Brain microvascular endothelial cell (primary cell): ENCODE data around the gene CAMTA1.

Experiments
- DNase-seq: peaks from one replicate; pipeline ENCODE4 v3.0.0-alpha.2; 2020
- H3K27ac ChIP-seq: fragments of 250-450 bp; sonication (Bioruptor Pico); 2 replicates; pipeline ENCODE4 v1.5.1; 2020; ENCODE audit warnings: mild to moderate bottlenecking, moderate library complexity
- H3K27me3 ChIP-seq: fragments of 250-450 bp; sonication (Bioruptor Pico); replicated peaks from 2 replicates; pipeline ENCODE4 v1.5.1; 2020; ENCODE audit warnings: mild to moderate bottlenecking
- H3K36me3 ChIP-seq: fragments of 250-450 bp; sonication (Bioruptor Pico); replicated peaks from 2 replicates; pipeline ENCODE4 v1.5.1; 2020; ENCODE audit warnings: mild to moderate bottlenecking
- H3K4me3 ChIP-seq: 2 replicates; pipeline ENCODE4 v1.5.1; 2011; ENCODE audit warnings: low read depth, mild to moderate bottlenecking, control low read depth, low read length, moderate library complexity
- CTCF ChIP-seq: IDR thresholded peaks from 2 replicates; pipeline ENCODE4 v1.5.1; 2011; ENCODE audit warnings: low read depth, mild to moderate bottlenecking, moderate library complexity, low read length, control low read depth, inconsistent platforms; ENCODE audit errors: missing control alignments
- in situ Hi-C: cut with HindIII; loops from 2 replicates; pipeline ENCODE4 v1.10.0; 2017; ENCODE audit warnings: low sequenced_read_pairs, low pct_ligation_motif_present

Gene CAMTA1

GRCh38 chr1:7355646-7356045 is 570.4 kb downstream of the CAMTA1 start:
- Histone ChIP-seq H3K27me3 (no peaks in the 10 kb centered on the region), H3K36me3 (no peaks in the 10 kb centered on the region), H3K27ac (no peak overlapping the region), H3K4me3 (no peak overlapping the region)
- DNase-seq, result no peak
- in situ Hi-C loops, result no loop called here
- no peak for TF ChIP-seq CTCF

- no peak for DNase-seq
- Histone ChIP-seq H3K4me3 (no peak overlapping the region), H3K36me3 (no peaks in the 10 kb centered on the region), H3K27me3 (no peaks in the 10 kb centered on the region), H3K27ac (no peak overlapping the region)
- in situ Hi-C loops, result no loop called here
- TF ChIP-seq CTCF, result no peak
These were observed 570.8 kb downstream of the CAMTA1 start for GRCh38 chr1:7356079-7356478.

- Histone ChIP-seq H3K27me3 (no peaks in the 10 kb centered on the region), H3K36me3 (no peaks in the 10 kb centered on the region), H3K4me3 (no peak overlapping the region), H3K27ac (no peak overlapping the region)
- DNase-seq, result no peak
- no peak for TF ChIP-seq CTCF
- in situ Hi-C loops, result no loop called here
These were observed 573.2 kb downstream of the CAMTA1 start for GRCh38 chr1:7358425-7358824.

- no peak for DNase-seq
- Histone ChIP-seq H3K27me3 (no peaks in the 10 kb centered on the region), H3K4me3 (no peak overlapping the region), H3K36me3 (no peaks in the 10 kb centered on the region), H3K27ac (no peak overlapping the region)
- no peak for TF ChIP-seq CTCF
- in situ Hi-C loops, result no loop called here
These were observed 575.3 kb downstream of the CAMTA1 start for GRCh38 chr1:7360526-7360925.

- Histone ChIP-seq H3K4me3 (no peak overlapping the region), H3K36me3 (no peaks in the 10 kb centered on the region), H3K27ac (no peak overlapping the region), H3K27me3 (no peaks in the 10 kb centered on the region)
- no peak for DNase-seq
- in situ Hi-C loops, result no loop called here
- no peak for TF ChIP-seq CTCF
These were observed 577.7 kb downstream of the CAMTA1 start for GRCh38 chr1:7362947-7363346.

GRCh38 chr1:7363450-7363849 is 578.2 kb downstream of the CAMTA1 start:
- H3K27ac ChIP-seq, result no peak overlapping the region
- no peaks in the 10 kb centered on the region for H3K36me3 ChIP-seq
- no peaks in the 10 kb centered on the region for H3K27me3 ChIP-seq
- no peak for TF ChIP-seq CTCF
- H3K4me3 ChIP-seq, result no peak overlapping the region
- in situ Hi-C loops, result no loop called here
- no peak for DNase-seq
